ENCODE measurements around the gene NOL12.

DNA sequence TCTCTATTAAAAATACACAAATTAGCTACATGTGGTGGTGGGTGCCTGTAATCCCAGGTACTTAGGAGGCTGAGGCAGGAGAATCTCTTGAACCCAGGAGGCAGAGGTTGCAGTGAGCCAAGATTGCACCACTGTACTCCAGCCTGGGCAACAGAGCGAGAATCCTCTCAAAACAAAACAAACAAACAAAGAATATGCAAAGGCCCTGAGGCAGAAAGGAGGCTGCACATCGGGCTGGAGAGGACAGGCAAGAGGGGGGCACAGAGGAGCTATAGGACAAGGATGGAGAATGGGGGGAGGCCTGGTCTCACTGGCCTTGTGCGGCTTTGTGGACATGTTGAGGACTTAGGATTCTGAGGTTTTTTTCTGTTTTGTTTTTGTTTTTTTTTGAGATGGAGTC lies 19.1 kb downstream of the NOL12 start:
- TF ChIP-seq, protein P1, sequence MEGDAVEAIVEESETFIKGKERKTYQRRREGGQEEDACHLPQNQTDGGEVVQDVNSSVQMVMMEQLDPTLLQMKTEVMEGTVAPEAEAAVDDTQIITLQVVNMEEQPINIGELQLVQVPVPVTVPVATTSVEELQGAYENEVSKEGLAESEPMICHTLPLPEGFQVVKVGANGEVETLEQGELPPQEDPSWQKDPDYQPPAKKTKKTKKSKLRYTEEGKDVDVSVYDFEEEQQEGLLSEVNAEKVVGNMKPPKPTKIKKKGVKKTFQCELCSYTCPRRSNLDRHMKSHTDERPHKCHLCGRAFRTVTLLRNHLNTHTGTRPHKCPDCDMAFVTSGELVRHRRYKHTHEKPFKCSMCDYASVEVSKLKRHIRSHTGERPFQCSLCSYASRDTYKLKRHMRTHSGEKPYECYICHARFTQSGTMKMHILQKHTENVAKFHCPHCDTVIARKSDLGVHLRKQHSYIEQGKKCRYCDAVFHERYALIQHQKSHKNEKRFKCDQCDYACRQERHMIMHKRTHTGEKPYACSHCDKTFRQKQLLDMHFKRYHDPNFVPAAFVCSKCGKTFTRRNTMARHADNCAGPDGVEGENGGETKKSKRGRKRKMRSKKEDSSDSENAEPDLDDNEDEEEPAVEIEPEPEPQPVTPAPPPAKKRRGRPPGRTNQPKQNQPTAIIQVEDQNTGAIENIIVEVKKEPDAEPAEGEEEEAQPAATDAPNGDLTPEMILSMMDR (IDR thresholded peaks at IDR 0.05), result no peak
- TF ChIP-seq EZH2 (IDR thresholded peaks at IDR 0.05), result no peak
- no peak for TF ChIP-seq EZH2phosphoT487 (IDR thresholded peaks at IDR 0.05)

Measured in neural progenitor cell (in vitro differentiated cells).